Small intestine (tissue), 7 donors: ENCODE data around the gene CACNA2D4. TPM values are rescaled to one million over a fixed set of nuclear protein-coding genes. Genes with fewer than 3 reads are reported as not detected.
A peak's percentile ranks its signal among the peaks of the same experiment; 100 is the strongest.

Source experiments
- DNase-seq, 2 donors: peaks; one replicate each; pipeline versions ENCODE4 v3.0.0 to v3.0.0-alpha.2; 2013
- FAIRE-seq: peaks from 2 replicates; lab custom pipeline; 2012; peaks lifted over from hg19 to GRCh38; lab: Jason Lieb, UNC
- H3K27ac ChIP-seq, 3 donors: one replicate each; pipeline ENCODE4 v1.5.1; 2013; ENCODE audit warnings: low read length in 2 of 3, mild to moderate bottlenecking in 2 of 3, control low read depth in 1 of 3, inconsistent platforms in 1 of 3, low read depth in 1 of 3, moderate library complexity in 1 of 3
- H3K27me3 ChIP-seq, 3 donors: one replicate each; pipeline ENCODE4 v1.6.1; 2013; ENCODE audit warnings: low read length in 3 of 3, inconsistent platforms in 1 of 3; ENCODE audit not compliant: control insufficient read depth in 3 of 3, insufficient read depth in 3 of 3
- H3K36me3 ChIP-seq, 3 donors: one replicate each; pipeline ENCODE4 v1.6.1; 2013; ENCODE audit warnings: low read length in 3 of 3, inconsistent platforms in 1 of 3, low read depth in 1 of 3, mild to moderate bottlenecking in 1 of 3, moderate library complexity in 1 of 3; ENCODE audit not compliant: control insufficient read depth in 3 of 3, insufficient read depth in 2 of 3
- H3K4me1 ChIP-seq, 3 donors: one replicate each; pipeline ENCODE4 v1.6.1; 2013; ENCODE audit warnings: low read length in 2 of 3, inconsistent platforms in 1 of 3, low read depth in 1 of 3, mild to moderate bottlenecking in 1 of 3, moderate library complexity in 1 of 3; ENCODE audit not compliant: control insufficient read depth in 3 of 3, insufficient read depth in 2 of 3
- H3K4me3 ChIP-seq, 3 donors: one replicate each; pipeline ENCODE4 v1.5.1; 2013; ENCODE audit warnings: low read length in 3 of 3, control low read depth in 1 of 3, inconsistent platforms in 1 of 3, low read depth in 1 of 3, mild to moderate bottlenecking in 1 of 3, moderate library complexity in 1 of 3
- H3K9me3 ChIP-seq, 2 donors: one replicate each; pipeline ENCODE4 v1.6.1; 2013; ENCODE audit warnings: low read depth in 1 of 2, low read length in 1 of 2; ENCODE audit not compliant: control insufficient read depth in 2 of 2, insufficient read depth in 1 of 2
- WGBS, 3 donors: extraction: QIAGEN DNeasy Blood & Tissue Kit; methylation state at CpG; one replicate each; pipeline ENCODE4 v1.1.7; 2013; 5-methylcytosine and 5-hydroxymethylcytosine counted together
- polyA plus RNA-seq, 4 donors: library from polyadenylated mRNA; stranded (reverse) in 3 of 4; unstranded in 1 of 4; fragments of 200-250 nt in 3 of 4; fragments of 120-200 nt in 1 of 4; gene quantifications; one replicate each; pipeline versions ENCODE4 v1.2.1 to v1.2.3, GENCODE V29; 2013
- donor health status: healthy with polysubstance abuse.
- donor health status: control.
- donor health status: control.
- donor health status: Bipolar disorder and iron deficiency.
- donor health status: healthy.

Gene CACNA2D4
- polyA plus RNA-seq, 4 donors = 5.5 to 10.8 (median 9.1) TPM

- H3K4me3 ChIP-seq = no peak overlapping the region
- H3K27ac ChIP-seq = peak overlapping the region in 1 of 3 donors; percentile 17
- no peaks in the 10 kb centered on the region for H3K27me3 ChIP-seq
- WGBS, 3 donors = 88 to 95% (median 92%) methylated on average over 16 of the region's 16 CpGs
- peaks cover 0 to 29% (median 3%) of the 10 kb centered on the region in 3 donors for H3K4me1 ChIP-seq
- H3K36me3 ChIP-seq = no peaks in the 10 kb centered on the region
- FAIRE-seq (no peak), DNase-seq (no peak)
- no peaks in the 10 kb centered on the region for H3K9me3 ChIP-seq
Observed at GRCh38 chr12:1805441-1806081, 112.9 kb downstream of the CACNA2D4 start.

GRCh38 chr12:1804545-1805332 is 113.7 kb downstream of the CACNA2D4 start:
- Histone ChIP-seq H3K27me3 (no peaks in the 10 kb centered on the region), H3K9me3 (no peaks in the 10 kb centered on the region), H3K4me1 (peaks cover 0 to 29% (median 3%) of the 10 kb centered on the region in 3 donors), H3K4me3 (no peak overlapping the region), H3K36me3 (no peaks in the 10 kb centered on the region), H3K27ac (peak overlapping the region in 1 of 3 donors; percentile 42)
- WGBS, 3 donors = 53 to 55% (median 54%) methylated on average over 25 of the region's 25 CpGs
- FAIRE-seq (no peak), DNase-seq (peak; percentile 90 to 92)

- no peaks in the 10 kb centered on the region for H3K27me3 ChIP-seq
- 86 to 88% (median 86%) methylated on average over 7 of the region's 7 CpGs for WGBS, 3 donors
- H3K36me3 ChIP-seq = no peaks in the 10 kb centered on the region
- DNase-seq (no peak), FAIRE-seq (no peak)
- no peak overlapping the region for H3K4me3 ChIP-seq
- H3K9me3 ChIP-seq = no peaks in the 10 kb centered on the region
- H3K27ac ChIP-seq = no peak overlapping the region
- peaks cover 0 to 29% (median 3%) of the 10 kb centered on the region in 3 donors for H3K4me1 ChIP-seq
Observed at GRCh38 chr12:1803736-1804135, 114.7 kb downstream of the CACNA2D4 start.

- FAIRE-seq = no peak
- Histone ChIP-seq H3K9me3 (no peaks in the 10 kb centered on the region), H3K4me1 (peaks cover 0 to 22% (median 0%) of the 10 kb centered on the region in 3 donors), H3K36me3 (no peaks in the 10 kb centered on the region), H3K27ac (no peak overlapping the region), H3K27me3 (no peaks in the 10 kb centered on the region), H3K4me3 (no peak overlapping the region)
- 71 to 80% (median 75%) methylated on average over 15 to 16 of the region's 16 CpGs for WGBS, 3 donors
- no peak for DNase-seq
Observed at GRCh38 chr12:1801303-1801975, 117.0 kb downstream of the CACNA2D4 start.

- peak in 1 of 2 donors; percentile 54 for DNase-seq
- no peak for FAIRE-seq
Observed at GRCh38 chr12:1800401-1801302, 117.8 kb downstream of the CACNA2D4 start.

GRCh38 chr12:1799882-1800400 is 118.5 kb downstream of the CACNA2D4 start:
- Histone ChIP-seq H3K9me3 (no peaks in the 10 kb centered on the region), H3K4me1 (peaks cover 0 to 12% (median 2%) of the 10 kb centered on the region in 3 donors), H3K27ac (no peak overlapping the region), H3K36me3 (no peaks in the 10 kb centered on the region), H3K4me3 (no peak overlapping the region), H3K27me3 (no peaks in the 10 kb centered on the region)
- FAIRE-seq = no peak
- no peak for DNase-seq
- WGBS, 3 donors = 67 to 83% (median 68%) methylated on average over 12 of the region's 12 CpGs

More at GRCh38 chr12:1800401-1801302, 117.8 kb downstream of the CACNA2D4 start:
- peaks cover 0 to 18% (median 2%) of the 10 kb centered on the region in 3 donors for H3K4me1 ChIP-seq
- no peaks in the 10 kb centered on the region for H3K27me3 ChIP-seq
- WGBS, 3 donors = 61 to 69% (median 61%) methylated on average over 13 to 14 of the region's 14 CpGs
- no peaks in the 10 kb centered on the region for H3K36me3 ChIP-seq
- H3K27ac ChIP-seq = no peak overlapping the region
- no peaks in the 10 kb centered on the region for H3K9me3 ChIP-seq
- no peak overlapping the region for H3K4me3 ChIP-seq

GRCh38 chr12:1799051-1799881 is 119.2 kb downstream of the CACNA2D4 start:
- Histone ChIP-seq H3K9me3 (no peaks in the 10 kb centered on the region), H3K27ac (no peak overlapping the region), H3K36me3 (no peaks in the 10 kb centered on the region), H3K4me1 (peaks cover 0 to 8% (median 2%) of the 10 kb centered on the region in 3 donors), H3K4me3 (no peak overlapping the region), H3K27me3 (no peaks in the 10 kb centered on the region)
- DNase-seq = no peak
- no peak for FAIRE-seq
- WGBS, 3 donors = 87 to 89% (median 88%) methylated on average over 21 of the region's 21 CpGs
